SK-N-SH (cell line): ENCODE data around the gene LANCL2. TPM values are rescaled to one million over a fixed set of nuclear protein-coding genes. Genes with fewer than 3 reads are reported as not detected.

Experiments
- CTCF ChIA-PET: fragments of 300-600, 350-600 bp; formaldehyde crosslinking; extraction: SDS; loops from one replicate; lab custom pipeline; 2021; lab: Yijun Ruan, JAX
- POLR2A ChIA-PET: fragments of 350-600 bp; sonication (Branson Sonifier 250); formaldehyde crosslinking; extraction: SDS; loops from one replicate; lab custom pipeline; 2020; ENCODE audit warnings: antibody characterized with exemption, inconsistent platforms; lab: Yijun Ruan, JAX
- DNase-seq: peaks from one replicate; pipeline ENCODE4 v3.0.0; 2012
- H2AFZ ChIP-seq: fragments of 200-600 bp; sonication (generic); 2 replicates; pipeline ENCODE4 v1.8.1; 2016; ENCODE audit warnings: antibody characterized with exemption, mild to moderate bottlenecking, low read depth
- H3F3A ChIP-seq: fragments of 200-600 bp; sonication (generic); replicated peaks from 2 replicates; pipeline ENCODE3; 2016; ENCODE audit warnings: antibody characterized with exemption, mild to moderate bottlenecking; ENCODE audit not compliant: insufficient read depth
- H3K27ac ChIP-seq, 2 experiments: fragments of 200-500 bp in 1 of 2; fragments of 200-600 bp in 1 of 2; sonication (Bioruptor generic) in 1 of 2; sonication (generic), shearing (Covaris generic) in 1 of 2; 2 replicates each; pipeline versions ENCODE4 v1.5.1 to v1.6.1; 2014 to 2016; ENCODE audit warnings: low read depth in 2 of 2, inconsistent platforms in 1 of 2, low read length in 1 of 2, mild to moderate bottlenecking in 1 of 2, mixed read lengths in 1 of 2
- H3K27me3 ChIP-seq: fragments of 200-600 bp; sonication (generic), shearing (Covaris generic); 2 replicates; pipeline ENCODE4 v1.6.1; 2016; ENCODE audit warnings: mixed run types; ENCODE audit not compliant: insufficient read depth
- H3K36me3 ChIP-seq, 2 experiments: fragments of 200-500 bp in 1 of 2; fragments of 200-600 bp in 1 of 2; sonication (Bioruptor generic) in 1 of 2; sonication (generic) in 1 of 2; replicated peaks in 1 of 2; 2 replicates each; pipeline versions ENCODE3 to v1.5.1; 2014 to 2016; ENCODE audit warnings: low read length in 1 of 2, mild to moderate bottlenecking in 1 of 2; ENCODE audit not compliant: insufficient read depth in 2 of 2, control insufficient read depth in 1 of 2
- H3K4me1 ChIP-seq, 2 experiments: fragments of 200-500 bp in 1 of 2; fragments of 200-600 bp in 1 of 2; sonication (Bioruptor generic) in 1 of 2; sonication (generic), shearing (Covaris generic) in 1 of 2; 2 replicates each; pipeline versions ENCODE4 v1.5.1 to v1.6.1; 2014 to 2016; ENCODE audit warnings: low read depth in 1 of 2, low read length in 1 of 2, mixed run types in 1 of 2; ENCODE audit not compliant: insufficient read depth in 2 of 2, control insufficient read depth in 1 of 2
- H3K4me2 ChIP-seq: fragments of 200-600 bp; sonication (generic), shearing (Covaris generic); 2 replicates; pipeline ENCODE4 v1.6.1; 2017; ENCODE audit warnings: mixed run types
- H3K4me3 ChIP-seq, 2 experiments: fragments of 200-500 bp in 1 of 2; fragments of 200-600 bp in 1 of 2; sonication (Bioruptor generic) in 1 of 2; sonication (generic), shearing (Covaris generic) in 1 of 2; 2 replicates each; pipeline versions ENCODE4 v1.5.1 to v1.8.1; 2014 to 2016; ENCODE audit warnings: low read depth in 2 of 2, inconsistent platforms in 1 of 2, low read length in 1 of 2, mild to moderate bottlenecking in 1 of 2, mixed read lengths in 1 of 2, moderate library complexity in 1 of 2
- H3K79me2 ChIP-seq: fragments of 200-600 bp; sonication (generic); 2 replicates; pipeline ENCODE4 v1.8.1; 2017; ENCODE audit warnings: mild to moderate bottlenecking; ENCODE audit not compliant: insufficient read depth
- H3K9ac ChIP-seq: fragments of 200-600 bp; sonication (generic); 2 replicates; pipeline ENCODE4 v1.6.1; 2017; ENCODE audit warnings: mixed run types
- H3K9me2 ChIP-seq: fragments of 200-600 bp; sonication (generic); 2 replicates; pipeline ENCODE4 v1.6.1; 2017; ENCODE audit warnings: mixed run types
- H3K9me3 ChIP-seq: fragments of 200-600 bp; sonication (generic); 2 replicates; pipeline ENCODE4 v1.6.1; 2017; ENCODE audit warnings: mixed run types, mild to moderate bottlenecking, moderate library complexity
- H4K20me1 ChIP-seq: fragments of 200-600 bp; sonication (generic); 2 replicates; pipeline ENCODE4 v1.6.1; 2017; ENCODE audit warnings: mild to moderate bottlenecking, mixed run types; ENCODE audit not compliant: insufficient read depth
- ELF1 ChIP-seq: IDR thresholded peaks from 2 replicates; pipeline ENCODE4 v1.4.0; 2012
- FOSL2 ChIP-seq: IDR thresholded peaks from 2 replicates; pipeline ENCODE4 v1.4.0; 2012; ENCODE audit warnings: low read depth, mild to moderate bottlenecking, moderate library complexity, borderline replicate concordance
- FOXJ3 ChIP-seq: sonication (generic); formaldehyde crosslinking; IDR thresholded peaks from 2 replicates; pipeline ENCODE4 v1.5.1; 2020; ENCODE audit warnings: mild to moderate bottlenecking, missing genetic modification reagents
- GABPA ChIP-seq: IDR thresholded peaks from 2 replicates; pipeline ENCODE4 v1.4.0; 2012; ENCODE audit warnings: low read depth, mild to moderate bottlenecking
- MXI1 ChIP-seq: IDR thresholded peaks from 2 replicates; pipeline ENCODE4 v1.6.1; 2012; ENCODE audit warnings: mild to moderate bottlenecking, low read depth, low read length, improper control_type of control experiment
- POLR2AphosphoS5 ChIP-seq: IDR thresholded peaks from 2 replicates; pipeline ENCODE4 v1.6.1; 2012; ENCODE audit warnings: low read depth, low read length
- RFX5 ChIP-seq: IDR thresholded peaks from 2 replicates; pipeline ENCODE4 v1.6.1; 2012; ENCODE audit warnings: mild to moderate bottlenecking, improper control_type of control experiment, low read length
- RXRA ChIP-seq: IDR thresholded peaks from 2 replicates; pipeline ENCODE4 v1.4.0; 2012; ENCODE audit warnings: low read depth, mild to moderate bottlenecking, borderline replicate concordance
- SMC3 ChIP-seq: IDR thresholded peaks from 2 replicates; pipeline ENCODE4 v1.6.1; 2012; ENCODE audit warnings: low read depth, low read length, improper control_type of control experiment
- TEAD4 ChIP-seq: IDR thresholded peaks from 2 replicates; pipeline ENCODE4 v1.4.0; 2012; ENCODE audit warnings: mild to moderate bottlenecking, borderline replicate concordance; ENCODE audit not compliant: insufficient read depth
- WGBS: methylation state at CpG from one replicate; pipeline ENCODE4 v1.1.6; 2017; ENCODE audit warnings: low lambda C conversion rate; 5-methylcytosine and 5-hydroxymethylcytosine counted together
- polyA plus RNA-seq, 3 experiments: library from polyadenylated mRNA; depleted of rRNA; stranded (reverse); fragments of >200 nt; gene quantifications; 2 replicates each; pipeline ENCODE4 v1.2.3, GENCODE V29; 2012
- TF ChIP-seq, protein P1 (sequence below): fragments of 200-600 bp; sonication (generic); IDR thresholded peaks from 2 replicates; pipeline ENCODE4 v1.6.1; 2017; ENCODE audit warnings: antibody characterized with exemption, mild to moderate bottlenecking, moderate library complexity
- TF ChIP-seq, protein P2 (sequence below): IDR thresholded peaks from 2 replicates; pipeline ENCODE4 v1.4.0; 2012; ENCODE audit warnings: low read depth, borderline replicate concordance

Gene LANCL2
- polyA plus RNA-seq, 1 of the 3 experiments (the other 2 are of a cell fraction), result 36.7 TPM

DNA sequence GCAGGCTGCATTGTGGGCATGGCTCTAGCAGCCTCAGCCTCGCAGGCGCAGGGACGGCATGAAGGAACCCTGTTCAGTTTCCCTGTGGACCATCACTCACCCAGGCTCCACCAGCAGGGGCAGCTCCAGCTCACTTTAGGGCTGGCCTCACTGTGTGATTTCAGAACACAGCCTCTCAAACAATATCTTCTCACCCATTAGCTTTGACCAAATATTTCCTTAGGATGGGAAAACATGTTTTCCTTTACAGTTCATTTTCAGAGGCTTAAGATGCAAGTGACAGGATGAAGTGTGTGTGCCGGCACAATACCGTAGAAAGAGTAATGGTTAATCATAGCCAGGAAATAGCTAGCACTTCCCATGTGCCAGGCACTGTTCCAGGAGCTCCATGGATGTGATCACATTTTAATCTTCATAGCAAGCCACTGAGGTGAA, 58.2 kb downstream of the LANCL2 start:
- WGBS, result 79% methylated on average over 5 of the region's 5 CpGs
- ChIA-PET POLR2A (no interaction called here), CTCF (interaction anchor here (0.9 to 7.2 kb wide), 9 partner anchors 9 to 650 kb away, joined by 3 to 65 read pairs (median 4); no protein-coding TSS in a partner anchor)
- no peak for TF ChIP-seq SMC3
- no peak for TF ChIP-seq FOSL2
- TF ChIP-seq POLR2AphosphoS5, result no peak
- TF ChIP-seq, protein P1, sequence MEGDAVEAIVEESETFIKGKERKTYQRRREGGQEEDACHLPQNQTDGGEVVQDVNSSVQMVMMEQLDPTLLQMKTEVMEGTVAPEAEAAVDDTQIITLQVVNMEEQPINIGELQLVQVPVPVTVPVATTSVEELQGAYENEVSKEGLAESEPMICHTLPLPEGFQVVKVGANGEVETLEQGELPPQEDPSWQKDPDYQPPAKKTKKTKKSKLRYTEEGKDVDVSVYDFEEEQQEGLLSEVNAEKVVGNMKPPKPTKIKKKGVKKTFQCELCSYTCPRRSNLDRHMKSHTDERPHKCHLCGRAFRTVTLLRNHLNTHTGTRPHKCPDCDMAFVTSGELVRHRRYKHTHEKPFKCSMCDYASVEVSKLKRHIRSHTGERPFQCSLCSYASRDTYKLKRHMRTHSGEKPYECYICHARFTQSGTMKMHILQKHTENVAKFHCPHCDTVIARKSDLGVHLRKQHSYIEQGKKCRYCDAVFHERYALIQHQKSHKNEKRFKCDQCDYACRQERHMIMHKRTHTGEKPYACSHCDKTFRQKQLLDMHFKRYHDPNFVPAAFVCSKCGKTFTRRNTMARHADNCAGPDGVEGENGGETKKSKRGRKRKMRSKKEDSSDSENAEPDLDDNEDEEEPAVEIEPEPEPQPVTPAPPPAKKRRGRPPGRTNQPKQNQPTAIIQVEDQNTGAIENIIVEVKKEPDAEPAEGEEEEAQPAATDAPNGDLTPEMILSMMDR, result peak; percentile 26
- TF ChIP-seq RXRA, result no peak
- TF ChIP-seq FOXJ3 (CRISPR knock-in tag), result no peak
- H3K9ac ChIP-seq, result no peak overlapping the region
- no peaks in the 10 kb centered on the region for H3K9me2 ChIP-seq
- H3K4me2 ChIP-seq, result no peak overlapping the region
- H3K4me1 ChIP-seq, result peaks cover 0 to 2% of the 10 kb centered on the region in 2 experiments; a peak in 1 of 4 replicates
- H3F3A ChIP-seq, result no peaks in the 10 kb centered on the region
- no peak overlapping the region for H3K27ac ChIP-seq
- no peak overlapping the region for H3K4me3 ChIP-seq
- H3K9me3 ChIP-seq, result no peaks in the 10 kb centered on the region
- peaks cover 18 to 24% of the 10 kb centered on the region in 2 experiments for H3K36me3 ChIP-seq
- no peaks in the 10 kb centered on the region for H4K20me1 ChIP-seq
- no peaks in the 10 kb centered on the region for H3K27me3 ChIP-seq
- no peaks in the 10 kb centered on the region; the same call in 1 of the 2 replicates for H3K79me2 ChIP-seq
- no peak for DNase-seq
- H2AFZ ChIP-seq, result no peak overlapping the region

DNA sequence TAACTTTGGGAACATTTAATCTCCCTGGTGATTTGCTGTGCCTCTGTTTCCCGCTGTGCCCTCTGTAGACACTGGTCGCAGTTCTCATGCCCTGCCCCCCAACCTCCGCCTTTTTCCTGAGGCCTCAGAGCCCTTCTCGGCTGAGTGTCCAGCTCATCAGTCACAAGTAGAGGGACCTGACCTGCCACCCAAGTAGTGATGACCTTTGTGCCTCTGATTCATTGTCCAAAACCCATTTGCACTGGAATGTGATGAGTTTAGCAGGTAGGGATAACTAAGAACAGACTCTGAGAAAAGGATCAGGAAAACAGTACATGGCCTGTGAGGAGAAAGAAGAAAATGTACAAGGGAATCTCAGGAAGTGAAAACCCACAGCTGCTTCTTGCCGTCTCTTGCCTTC, 58.8 kb downstream of the LANCL2 start:
- no peak for DNase-seq

More for the DNA sequence above, 58.8 kb downstream of the LANCL2 start:
- no peaks in the 10 kb centered on the region; the same call in 1 of the 2 replicates for H3K79me2 ChIP-seq
- H3K27me3 ChIP-seq, result no peaks in the 10 kb centered on the region
- H3K27ac ChIP-seq, result no peak overlapping the region
- H3K4me2 ChIP-seq, result no peak overlapping the region
- no peak for TF ChIP-seq ELF1
- TF ChIP-seq, protein P2, sequence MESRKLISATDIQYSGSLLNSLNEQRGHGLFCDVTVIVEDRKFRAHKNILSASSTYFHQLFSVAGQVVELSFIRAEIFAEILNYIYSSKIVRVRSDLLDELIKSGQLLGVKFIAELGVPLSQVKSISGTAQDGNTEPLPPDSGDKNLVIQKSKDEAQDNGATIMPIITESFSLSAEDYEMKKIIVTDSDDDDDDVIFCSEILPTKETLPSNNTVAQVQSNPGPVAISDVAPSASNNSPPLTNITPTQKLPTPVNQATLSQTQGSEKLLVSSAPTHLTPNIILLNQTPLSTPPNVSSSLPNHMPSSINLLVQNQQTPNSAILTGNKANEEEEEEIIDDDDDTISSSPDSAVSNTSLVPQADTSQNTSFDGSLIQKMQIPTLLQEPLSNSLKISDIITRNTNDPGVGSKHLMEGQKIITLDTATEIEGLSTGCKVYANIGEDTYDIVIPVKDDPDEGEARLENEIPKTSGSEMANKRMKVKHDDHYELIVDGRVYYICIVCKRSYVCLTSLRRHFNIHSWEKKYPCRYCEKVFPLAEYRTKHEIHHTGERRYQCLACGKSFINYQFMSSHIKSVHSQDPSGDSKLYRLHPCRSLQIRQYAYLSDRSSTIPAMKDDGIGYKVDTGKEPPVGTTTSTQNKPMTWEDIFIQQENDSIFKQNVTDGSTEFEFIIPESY, result no peak
- TF ChIP-seq TEAD4, result no peak
- TF ChIP-seq RFX5, result no peak
- TF ChIP-seq MXI1, result no peak
- TF ChIP-seq FOXJ3 (CRISPR knock-in tag), result no peak
- TF ChIP-seq POLR2AphosphoS5, result no peak
- no peak for TF ChIP-seq RXRA
- TF ChIP-seq GABPA, result no peak
- peaks cover 18 to 20% of the 10 kb centered on the region in 2 experiments for H3K36me3 ChIP-seq
- CTCF ChIA-PET, result interaction anchor here (0.9 to 7.2 kb wide), 8 partner anchors 9 to 650 kb away, joined by 3 to 65 read pairs (median 5); no protein-coding TSS in a partner anchor
- peaks cover 0 to 2% of the 10 kb centered on the region in 2 experiments; a peak in 1 of 4 replicates for H3K4me1 ChIP-seq
- POLR2A ChIA-PET, result no interaction called here
- H3K9me2 ChIP-seq, result no peaks in the 10 kb centered on the region
- H4K20me1 ChIP-seq, result no peaks in the 10 kb centered on the region
- H3K9me3 ChIP-seq, result no peaks in the 10 kb centered on the region
- WGBS, result 92% methylated on average over 5 of the region's 5 CpGs
- no peak overlapping the region for H3K4me3 ChIP-seq
- no peak overlapping the region for H2AFZ ChIP-seq
- no peak overlapping the region for H3K9ac ChIP-seq
- no peaks in the 10 kb centered on the region for H3F3A ChIP-seq
